Hepatocyte (in vitro differentiated cells): Measurements from ENCODE around the gene FGD4. TPM values are rescaled to one million over a fixed set of nuclear protein-coding genes. Genes with fewer than 3 reads are reported as not detected.

Source experiments
- DNase-seq: peaks from one replicate; pipeline ENCODE4 v3.0.0-alpha.2; 2016; ENCODE audit warnings: low spot score
- H2AFZ ChIP-seq: fragments of 200-600 bp; sonication (generic); 2 replicates; pipeline ENCODE4 v1.6.0; 2016; ENCODE audit warnings: antibody characterized with exemption, mild to moderate bottlenecking
- H3K27ac ChIP-seq: fragments of 200-600 bp; sonication (generic); 2 replicates; pipeline ENCODE4 v1.5.1; 2016; ENCODE audit warnings: mild to moderate bottlenecking
- H3K27me3 ChIP-seq: fragments of 200-600 bp; sonication (generic); 2 replicates; pipeline ENCODE4 v1.6.1; 2016
- H3K36me3 ChIP-seq: fragments of 200-600 bp; sonication (generic); replicated peaks from 2 replicates; pipeline ENCODE4 v1.5.1; 2016; ENCODE audit warnings: low read depth; ENCODE audit not compliant: insufficient read depth
- H3K4me1 ChIP-seq: fragments of 200-600 bp; sonication (generic); 2 replicates; pipeline ENCODE4 v1.5.1; 2016; ENCODE audit warnings: mild to moderate bottlenecking, moderate library complexity; ENCODE audit not compliant: insufficient read depth
- H3K4me2 ChIP-seq: fragments of 200-600 bp; sonication (generic); 2 replicates; pipeline ENCODE4 v1.6.0; 2016
- H3K4me3 ChIP-seq: fragments of 200-600 bp; sonication (generic); 2 replicates; pipeline ENCODE4 v1.5.1; 2016; ENCODE audit warnings: mild to moderate bottlenecking
- H3K79me2 ChIP-seq: fragments of 200-600 bp; sonication (generic); 2 replicates; pipeline ENCODE4 v1.6.0; 2017; ENCODE audit warnings: mild to moderate bottlenecking
- H3K9me2 ChIP-seq: fragments of 200-600 bp; sonication (generic); replicated peaks from 2 replicates; pipeline ENCODE4 v1.6.0; 2017; ENCODE audit warnings: mild to moderate bottlenecking; ENCODE audit not compliant: insufficient read depth
- H3K9me3 ChIP-seq: fragments of 200-600 bp; sonication (generic); 2 replicates; pipeline ENCODE4 v1.5.1; 2016; ENCODE audit warnings: low read depth, mild to moderate bottlenecking
- H4K20me1 ChIP-seq: fragments of 200-600 bp; sonication (generic); 2 replicates; pipeline ENCODE4 v1.6.0; 2016; ENCODE audit warnings: mild to moderate bottlenecking; ENCODE audit not compliant: insufficient read depth, poor library complexity, severe bottlenecking
- CTCF ChIP-seq: fragments of 200-600 bp; sonication (generic); IDR thresholded peaks from 2 replicates; pipeline ENCODE4 v1.5.1; 2016; ENCODE audit warnings: antibody characterized with exemption, mild to moderate bottlenecking; ENCODE audit not compliant: poor library complexity
- EZH2 ChIP-seq: fragments of 200-600 bp; sonication (generic); IDR thresholded peaks from 2 replicates; pipeline ENCODE4 v1.6.1; 2016; ENCODE audit warnings: antibody characterized with exemption, mild to moderate bottlenecking, borderline replicate concordance
- EZH2phosphoT487 ChIP-seq: fragments of 200-600 bp; sonication (generic); IDR thresholded peaks from one replicate; pipeline ENCODE4 v1.6.1; 2018; ENCODE audit warnings: antibody characterized with exemption, mild to moderate bottlenecking, low read depth, moderate library complexity; ENCODE audit not compliant: unreplicated experiment, severe bottlenecking
- WGBS: methylation state at CpG from one replicate; pipeline ENCODE4 v1.1.6; 2016; ENCODE audit warnings: low lambda C conversion rate; ENCODE audit errors: missing lambda C conversion rate; 5-methylcytosine and 5-hydroxymethylcytosine counted together
- polyA plus RNA-seq: library from polyadenylated mRNA; unstranded; fragments of >200 nt; fragmentation: Nextera tagmentation; extraction: Ambion mirVana; gene quantifications from 2 replicates; pipeline ENCODE4 v1.2.1, GENCODE V29; 2016
- total RNA-seq: library from RNA; depleted of rRNA; stranded (reverse); fragments of >200 nt; gene quantifications from 2 replicates; pipeline ENCODE4 v1.2.3, GENCODE V29; 2014

Gene FGD4
- total and polyA plus RNA-seq, 2 experiments from 2014 or later: 15.2 to 41.5 TPM

DNA sequence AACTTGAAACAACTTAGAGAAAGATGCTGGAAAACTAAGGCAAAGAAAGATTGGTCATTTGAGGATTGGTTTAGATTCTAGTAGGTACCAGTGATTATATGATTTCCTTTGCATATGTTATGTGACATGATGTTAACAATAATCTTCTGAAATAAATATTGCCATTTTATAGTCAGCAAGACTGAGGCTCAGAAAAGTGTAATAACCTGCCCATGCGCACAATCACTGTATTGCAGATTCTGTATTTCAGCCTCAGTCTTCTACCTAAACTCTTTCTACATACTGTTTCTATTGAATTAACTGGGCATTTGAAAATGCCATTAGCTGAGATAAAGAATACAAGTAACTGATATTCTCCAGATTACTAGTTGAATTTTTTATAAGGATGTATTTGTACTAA lies 61.3 kb downstream of the FGD4 start:
- Histone ChIP-seq H2AFZ (no peak overlapping the region), H3K27ac (no peak overlapping the region), H3K9me3 (no peaks in the 10 kb centered on the region), H3K79me2 (peaks cover 81% of the 10 kb centered on the region), H3K9me2 (no peaks in the 10 kb centered on the region), H3K4me2 (no peak overlapping the region), H3K27me3 (no peaks in the 10 kb centered on the region), H3K36me3 (no peaks in the 10 kb centered on the region), H3K4me1 (peaks cover 21% of the 10 kb centered on the region), H4K20me1 (no peaks in the 10 kb centered on the region), H3K4me3 (no peak overlapping the region)
- no peak for DNase-seq
- TF ChIP-seq EZH2phosphoT487 (no peak), EZH2 (no peak)
- WGBS: 97% methylated on average over 1 of the region's 1 CpG

- 92% methylated on average over 2 of the region's 2 CpGs for WGBS
- no peaks in the 10 kb centered on the region for H3K9me3 ChIP-seq
- H3K36me3 ChIP-seq: no peaks in the 10 kb centered on the region
- TF ChIP-seq CTCF (no peak), EZH2 (no peak), EZH2phosphoT487 (no peak)
- H3K4me1 ChIP-seq: peaks cover 3% of the 10 kb centered on the region
- no peaks in the 10 kb centered on the region for H4K20me1 ChIP-seq
- no peak overlapping the region for H3K4me2 ChIP-seq
- peaks cover 81% of the 10 kb centered on the region for H3K79me2 ChIP-seq
- DNase-seq: no peak
- no peak overlapping the region for H2AFZ ChIP-seq
- no peak overlapping the region for H3K27ac ChIP-seq
- no peaks in the 10 kb centered on the region for H3K9me2 ChIP-seq
- H3K4me3 ChIP-seq: no peak overlapping the region
- no peaks in the 10 kb centered on the region for H3K27me3 ChIP-seq
Observed at GRCh38 chr12:32462908-32463307, 63.5 kb downstream of the FGD4 start.

GRCh38 chr12:32466187-32466586 lies 66.8 kb downstream of the FGD4 start:
- no peak for DNase-seq
- WGBS: 100% methylated on average over 1 of the region's 1 CpG
- H3K27ac ChIP-seq: no peak overlapping the region
- peaks cover 73% of the 10 kb centered on the region for H3K79me2 ChIP-seq
- no peaks in the 10 kb centered on the region for H4K20me1 ChIP-seq
- no peaks in the 10 kb centered on the region for H3K4me1 ChIP-seq
- no peak overlapping the region for H2AFZ ChIP-seq
- no peak overlapping the region for H3K4me3 ChIP-seq
- H3K9me2 ChIP-seq: no peaks in the 10 kb centered on the region
- H3K27me3 ChIP-seq: no peaks in the 10 kb centered on the region
- TF ChIP-seq EZH2phosphoT487 (no peak), EZH2 (no peak), CTCF (no peak)
- H3K4me2 ChIP-seq: no peak overlapping the region
- no peaks in the 10 kb centered on the region for H3K9me3 ChIP-seq
- no peaks in the 10 kb centered on the region for H3K36me3 ChIP-seq

DNA sequence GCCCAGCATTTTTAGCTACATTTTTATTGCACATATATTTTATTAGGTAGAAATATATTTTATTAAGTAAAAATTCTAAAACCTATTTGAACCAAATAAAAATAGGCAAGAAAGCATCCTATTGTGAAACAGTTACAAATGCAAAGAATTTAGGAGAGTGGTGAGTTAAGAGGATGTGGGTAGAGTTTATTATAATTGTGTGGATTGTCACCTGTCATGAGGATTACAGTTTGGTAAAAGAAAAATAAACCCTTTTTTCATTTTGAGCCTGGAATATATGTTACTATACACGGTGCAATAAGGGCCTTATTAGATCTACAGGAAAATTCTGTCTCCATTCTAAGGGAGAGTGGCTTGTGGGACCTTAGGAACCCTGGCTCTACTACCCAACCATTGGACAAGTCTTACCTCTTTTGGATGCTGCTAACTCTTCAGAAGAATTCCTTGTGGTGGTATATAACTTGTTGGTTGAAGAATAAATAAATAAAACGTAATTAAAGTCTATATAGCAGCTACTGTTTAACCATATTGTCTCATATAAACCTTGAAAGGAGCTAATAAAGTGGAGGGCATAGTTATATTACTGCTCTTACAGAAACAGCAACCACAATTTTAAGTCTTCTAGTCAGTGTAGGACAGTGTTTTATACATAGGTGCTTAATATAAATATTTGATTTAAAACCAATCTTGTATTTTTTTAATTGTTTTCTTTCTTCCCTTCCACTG lies 67.8 kb downstream of the FGD4 start:
- H3K79me2 ChIP-seq: peaks cover 70% of the 10 kb centered on the region
- no peak for TF ChIP-seq EZH2
- H3K4me1 ChIP-seq: no peaks in the 10 kb centered on the region
- no peak for DNase-seq
- H3K4me3 ChIP-seq: no peak overlapping the region
- no peak overlapping the region for H2AFZ ChIP-seq
- no peaks in the 10 kb centered on the region for H3K9me3 ChIP-seq
- H3K36me3 ChIP-seq: no peaks in the 10 kb centered on the region
- H3K27me3 ChIP-seq: no peaks in the 10 kb centered on the region
- no peaks in the 10 kb centered on the region for H4K20me1 ChIP-seq
- H3K9me2 ChIP-seq: no peaks in the 10 kb centered on the region
- WGBS: 37% methylated on average over 2 of the region's 2 CpGs
- no peak overlapping the region for H3K4me2 ChIP-seq
- no peak overlapping the region for H3K27ac ChIP-seq
